ENCODE data around the gene EMB. TPM values are rescaled to one million over a fixed set of nuclear protein-coding genes. Genes with fewer than 3 reads are reported as not detected.

The EMB gene
- total RNA-seq, 2 experiments from 2014 or later = 78.9 to 125 TPM

DNA sequence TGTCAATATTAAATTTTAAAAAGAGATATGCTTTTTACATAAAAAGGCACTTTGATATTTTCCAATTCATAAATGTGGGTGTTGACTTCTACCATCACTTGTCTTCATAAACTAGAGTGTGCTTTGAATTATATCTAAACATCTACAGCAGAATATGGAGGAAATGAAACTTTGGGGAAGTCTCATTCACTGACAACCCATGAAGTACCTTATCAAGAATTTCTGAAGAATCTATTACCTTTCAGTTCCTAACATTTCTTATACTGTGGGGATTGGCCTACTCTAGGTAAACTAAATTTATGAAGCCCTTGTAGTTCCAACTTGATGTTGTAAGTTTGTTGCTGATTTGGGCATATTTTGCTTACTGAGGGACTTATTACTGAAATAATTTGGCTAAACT, 81.9 kb downstream of the EMB start:
- CTCF ChIA-PET (ENCODE audit: unreplicated experiment) = no interaction called here
- H4K20me1 ChIP-seq (ENCODE audit: insufficient read depth, low read length) = no peaks in the 10 kb centered on the region
- H3K36me3 ChIP-seq (ENCODE audit: insufficient read depth, low read length) = peaks cover 7% of the 10 kb centered on the region; the same call in 1 of the 2 replicates
- POLR2A ChIA-PET = no interaction called here
- no peak overlapping the region for H3K4me2 ChIP-seq (ENCODE audit: low read length)
- H3K79me2 ChIP-seq (ENCODE audit: insufficient read depth, low read depth, low read length) = no peaks in the 10 kb centered on the region
- no peak for DNase-seq (ENCODE audit: low spot score)
- H3K9me3 ChIP-seq (ENCODE audit: low read length) = peaks cover 4% of the 10 kb centered on the region; the same call in 1 of the 2 replicates
- intact Hi-C loops (cut with micrococcal nuclease; ENCODE audit: unreplicated experiment) = no loop called here
- no peak overlapping the region for H2AFZ ChIP-seq (ENCODE audit: low read length)
- TF ChIP-seq EZH2phosphoT487 (IDR thresholded peaks at IDR 0.05; ENCODE audit: borderline replicate concordance, low read depth, low read length) = no peak
- TF ChIP-seq, protein P1, sequence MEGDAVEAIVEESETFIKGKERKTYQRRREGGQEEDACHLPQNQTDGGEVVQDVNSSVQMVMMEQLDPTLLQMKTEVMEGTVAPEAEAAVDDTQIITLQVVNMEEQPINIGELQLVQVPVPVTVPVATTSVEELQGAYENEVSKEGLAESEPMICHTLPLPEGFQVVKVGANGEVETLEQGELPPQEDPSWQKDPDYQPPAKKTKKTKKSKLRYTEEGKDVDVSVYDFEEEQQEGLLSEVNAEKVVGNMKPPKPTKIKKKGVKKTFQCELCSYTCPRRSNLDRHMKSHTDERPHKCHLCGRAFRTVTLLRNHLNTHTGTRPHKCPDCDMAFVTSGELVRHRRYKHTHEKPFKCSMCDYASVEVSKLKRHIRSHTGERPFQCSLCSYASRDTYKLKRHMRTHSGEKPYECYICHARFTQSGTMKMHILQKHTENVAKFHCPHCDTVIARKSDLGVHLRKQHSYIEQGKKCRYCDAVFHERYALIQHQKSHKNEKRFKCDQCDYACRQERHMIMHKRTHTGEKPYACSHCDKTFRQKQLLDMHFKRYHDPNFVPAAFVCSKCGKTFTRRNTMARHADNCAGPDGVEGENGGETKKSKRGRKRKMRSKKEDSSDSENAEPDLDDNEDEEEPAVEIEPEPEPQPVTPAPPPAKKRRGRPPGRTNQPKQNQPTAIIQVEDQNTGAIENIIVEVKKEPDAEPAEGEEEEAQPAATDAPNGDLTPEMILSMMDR (conservative IDR thresholded peaks at IDR 0.05; ENCODE audit: low read length) = no peak
- H3K4me1 ChIP-seq (ENCODE audit: insufficient read depth, low read length, poor library complexity, severe bottlenecking) = no peaks in the 10 kb centered on the region
- no peak overlapping the region for H3K4me3 ChIP-seq (ENCODE audit: low read depth, low read length, poor library complexity, severe bottlenecking)
- H3K9me2 ChIP-seq (ENCODE audit: insufficient read depth, low read length) = no peaks in the 10 kb centered on the region
- no TSS peak for BruUV-seq (replicated peaks)
- no peak overlapping the region for H3K27ac ChIP-seq (ENCODE audit: low read depth, low read length, poor library complexity, severe bottlenecking)

DNA sequence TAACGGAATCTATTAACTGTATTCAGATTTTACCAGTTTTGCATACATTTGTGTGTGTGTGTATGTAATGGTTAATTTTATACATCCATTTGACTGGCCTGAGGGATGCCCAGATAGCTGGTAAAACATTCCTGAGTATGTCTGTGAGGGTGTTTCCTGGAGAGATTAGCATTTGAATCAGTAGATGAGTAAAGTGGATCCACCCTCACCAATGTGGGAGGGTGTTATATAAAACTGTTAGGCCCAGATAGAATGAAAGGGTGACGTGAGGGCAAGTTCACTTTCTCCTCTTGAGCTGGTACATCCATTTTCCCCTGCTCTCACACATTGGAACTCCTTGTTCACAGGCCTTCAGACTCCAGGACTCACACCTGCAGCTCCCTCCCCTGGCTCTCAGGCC, 88.7 kb downstream of the EMB start:
- no peaks in the 10 kb centered on the region for H4K20me1 ChIP-seq (ENCODE audit: insufficient read depth, low read length)
- H3K4me1 ChIP-seq (ENCODE audit: insufficient read depth, low read length, poor library complexity, severe bottlenecking) = no peaks in the 10 kb centered on the region
- H3K9me2 ChIP-seq (ENCODE audit: insufficient read depth, low read length) = no peaks in the 10 kb centered on the region
- H3K79me2 ChIP-seq (ENCODE audit: insufficient read depth, low read depth, low read length) = no peaks in the 10 kb centered on the region
- POLR2A ChIA-PET = interaction anchor here (1.4 kb wide), 1 partner anchor 13 kb away, joined by 3 read pairs; no protein-coding TSS in a partner anchor
- no peak overlapping the region for H3K27ac ChIP-seq (ENCODE audit: low read depth, low read length, poor library complexity, severe bottlenecking)
- CTCF ChIA-PET (ENCODE audit: unreplicated experiment) = no interaction called here
- no peak overlapping the region for H3K4me2 ChIP-seq (ENCODE audit: low read length)
- BruUV-seq (replicated peaks) = no TSS peak
- no peak overlapping the region for H3K4me3 ChIP-seq (ENCODE audit: low read depth, low read length, poor library complexity, severe bottlenecking)
- no peak for DNase-seq (ENCODE audit: low spot score)
- intact Hi-C loops (cut with micrococcal nuclease; ENCODE audit: unreplicated experiment) = no loop called here
- H3K36me3 ChIP-seq (ENCODE audit: insufficient read depth, low read length) = no peaks in the 10 kb centered on the region; the same call in 1 of the 2 replicates
- H2AFZ ChIP-seq (ENCODE audit: low read length) = no peak overlapping the region
- no peaks in the 10 kb centered on the region for H3K9me3 ChIP-seq (ENCODE audit: low read length)
- no peak for TF ChIP-seq EZH2phosphoT487 (IDR thresholded peaks at IDR 0.05; ENCODE audit: borderline replicate concordance, low read depth, low read length)
- TF ChIP-seq, protein P1 (conservative IDR thresholded peaks at IDR 0.05; ENCODE audit: low read length) = no peak

Other genes starting within 250 kb of the EMB start
- gene PARP8, start 225.3 kb upstream of the EMB start, total RNA-seq (2014; rRNA removed; shearing (Covaris generic)) = 22.9 and 39.2 TPM in 2 replicates
- 36.8 and 39.7 TPM in 2 replicates for gene PARP8, start 225.3 kb upstream of the EMB start, total RNA-seq (2022)